RWPE2 (cell line): ENCODE measurements around the gene FER1L5.
"Not testable (repeated sequence)": the region's sequence is repeated elsewhere in the genome, so short reads cannot be mapped to it uniquely, and the experiment has no call there.

Source experiments
- ATAC-seq: fragments of 200-7000 bp; cut with Tn5 transposase; 3 replicates; pipeline ENCODE4 v1.9.1; 2021; ENCODE audit warnings: low read depth
- DNase-seq: peaks from one replicate; pipeline ENCODE4 v3.0.0-alpha.2; 2020; ENCODE audit warnings: low spot score
- H3K27ac ChIP-seq: fragments of 450-650 bp; 2 replicates; pipeline ENCODE4 v1.5.1; 2017; ENCODE audit warnings: mild to moderate bottlenecking; ENCODE audit not compliant: poor library complexity, severe bottlenecking
- H3K27me3 ChIP-seq: fragments of 250-450 bp; sonication (Bioruptor Pico); 2 replicates; pipeline ENCODE4 v1.5.1; 2021; ENCODE audit warnings: mild to moderate bottlenecking, moderate library complexity; ENCODE audit not compliant: insufficient read depth, poor library complexity, severe bottlenecking
- H3K36me3 ChIP-seq: fragments of 250-450 bp; sonication (Bioruptor Pico); 2 replicates; pipeline ENCODE4 v1.5.1; 2020; ENCODE audit warnings: low read depth, mild to moderate bottlenecking, moderate library complexity
- H3K4me1 ChIP-seq: fragments of 250-450 bp; sonication (Bioruptor Pico); 2 replicates; pipeline ENCODE4 v1.5.1; 2021; ENCODE audit warnings: mild to moderate bottlenecking, moderate library complexity; ENCODE audit not compliant: insufficient read depth, poor library complexity, severe bottlenecking
- H3K4me3 ChIP-seq: fragments of 250-450 bp; sonication (Bioruptor Pico); 2 replicates; pipeline ENCODE4 v1.5.1; 2021; ENCODE audit warnings: mild to moderate bottlenecking, moderate library complexity; ENCODE audit not compliant: severe bottlenecking
- H3K9me3 ChIP-seq: fragments of 250-450 bp; sonication (Bioruptor Pico); 2 replicates; pipeline ENCODE4 v1.5.1; 2021; ENCODE audit warnings: mild to moderate bottlenecking, moderate library complexity; ENCODE audit not compliant: severe bottlenecking
- CTCF ChIP-seq: fragments of 450-650 bp; IDR thresholded peaks from one replicate; pipeline ENCODE4 v1.5.1; 2017; ENCODE audit warnings: mild to moderate bottlenecking, moderate library complexity; ENCODE audit not compliant: poor library complexity, severe bottlenecking

Gene FER1L5

GRCh38 chr2:96648306-96648930 is 5.9 kb downstream of the FER1L5 start:
- Histone ChIP-seq H3K4me3 (no peak overlapping the region), H3K4me1 (no peaks in the 10 kb centered on the region), H3K36me3 (no peaks in the 10 kb centered on the region), H3K27ac (no peak overlapping the region), H3K27me3 (no peaks in the 10 kb centered on the region), H3K9me3 (no peaks in the 10 kb centered on the region)
- no peak for ATAC-seq
- no peak for DNase-seq
- TF ChIP-seq CTCF: no peak

GRCh38 chr2:96649342-96649741 is 6.8 kb downstream of the FER1L5 start:
- no peak for ATAC-seq
- H3K27me3 ChIP-seq: no peaks in the 10 kb centered on the region
- TF ChIP-seq CTCF: no peak
- no peaks in the 10 kb centered on the region for H3K9me3 ChIP-seq
- no peak overlapping the region for H3K27ac ChIP-seq
- H3K4me3 ChIP-seq: no peak overlapping the region
- H3K4me1 ChIP-seq: no peaks in the 10 kb centered on the region
- no peaks in the 10 kb centered on the region for H3K36me3 ChIP-seq
- no peak for DNase-seq

- DNase-seq (no peak), ATAC-seq (no peak)
- no peak for TF ChIP-seq CTCF
Observed at GRCh38 chr2:96651793-96652192, 9.2 kb downstream of the FER1L5 start.

GRCh38 chr2:96654791-96655190 is 12.2 kb downstream of the FER1L5 start:
- H3K4me3 ChIP-seq, H3K4me1 ChIP-seq, H3K27ac ChIP-seq, H3K36me3 ChIP-seq, H3K27me3 ChIP-seq, H3K9me3 ChIP-seq, ATAC-seq, DNase-seq: not testable (repeated sequence)

More at GRCh38 chr2:96651793-96652192, 9.2 kb downstream of the FER1L5 start:
- H3K27ac ChIP-seq: no peak overlapping the region
- no peaks in the 10 kb centered on the region for H3K27me3 ChIP-seq
- no peak overlapping the region for H3K4me3 ChIP-seq
- H3K9me3 ChIP-seq: no peaks in the 10 kb centered on the region
- no peaks in the 10 kb centered on the region for H3K4me1 ChIP-seq
- H3K36me3 ChIP-seq: no peaks in the 10 kb centered on the region

- Histone ChIP-seq H3K27ac (no peak overlapping the region), H3K27me3 (no peaks in the 10 kb centered on the region), H3K9me3 (no peaks in the 10 kb centered on the region), H3K4me3 (no peak overlapping the region), H3K36me3 (no peaks in the 10 kb centered on the region), H3K4me1 (no peaks in the 10 kb centered on the region)
- DNase-seq (no peak), ATAC-seq (no peak)
- TF ChIP-seq CTCF: no peak
Observed at GRCh38 chr2:96655526-96655925, 13.0 kb downstream of the FER1L5 start.
